Activated gamma-delta T cell treated with Interleukin-2 at 50 U/mL for 16 hours (primary cell): ENCODE measurements around the gene MYO19.
"Not testable (repeated sequence)": the region's sequence is repeated elsewhere in the genome, so short reads cannot be mapped to it uniquely, and the experiment has no call there.

Experiments used
- DNase-seq: peaks from one replicate; pipeline ENCODE4 v3.0.0-alpha.2; 2020

The MYO19 gene

DNA sequence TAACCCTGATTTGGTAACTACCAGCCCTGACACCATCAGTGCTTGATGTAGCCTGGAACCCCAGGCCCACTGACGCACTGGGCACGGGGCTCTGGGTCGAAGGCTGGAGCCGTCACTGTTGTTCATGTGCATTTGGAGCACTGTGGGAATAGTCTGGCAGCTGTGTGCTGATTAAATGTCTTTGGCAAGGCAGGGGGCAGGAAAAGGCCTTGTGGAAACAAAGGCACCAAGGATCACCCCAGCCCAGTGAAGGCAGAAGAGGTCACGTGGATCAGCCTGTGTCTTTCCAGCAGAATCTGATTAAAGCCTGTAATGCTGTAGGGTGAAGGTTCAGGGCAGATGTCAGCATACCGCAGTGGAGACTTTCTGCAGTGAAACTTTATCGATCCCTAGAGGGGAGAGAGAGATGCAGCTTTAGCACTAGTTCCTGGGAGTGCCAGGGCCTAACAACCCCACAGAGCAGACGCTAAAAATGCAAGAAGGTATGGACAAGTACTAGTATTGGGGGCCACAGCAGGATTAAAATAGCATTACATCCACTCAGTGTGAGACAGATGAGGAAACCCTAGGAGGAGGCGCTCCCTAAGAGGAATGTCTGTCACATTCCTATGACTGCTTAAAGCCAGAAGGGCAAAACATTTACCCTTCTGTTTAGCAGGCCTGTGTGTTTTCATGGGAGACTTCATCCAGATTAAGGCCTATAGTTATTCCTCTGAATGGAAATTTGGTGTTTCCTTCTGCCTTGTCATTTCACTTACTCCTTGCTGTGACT is 38.5 kb downstream of the MYO19 start:
- DNase-seq: no peak

DNA sequence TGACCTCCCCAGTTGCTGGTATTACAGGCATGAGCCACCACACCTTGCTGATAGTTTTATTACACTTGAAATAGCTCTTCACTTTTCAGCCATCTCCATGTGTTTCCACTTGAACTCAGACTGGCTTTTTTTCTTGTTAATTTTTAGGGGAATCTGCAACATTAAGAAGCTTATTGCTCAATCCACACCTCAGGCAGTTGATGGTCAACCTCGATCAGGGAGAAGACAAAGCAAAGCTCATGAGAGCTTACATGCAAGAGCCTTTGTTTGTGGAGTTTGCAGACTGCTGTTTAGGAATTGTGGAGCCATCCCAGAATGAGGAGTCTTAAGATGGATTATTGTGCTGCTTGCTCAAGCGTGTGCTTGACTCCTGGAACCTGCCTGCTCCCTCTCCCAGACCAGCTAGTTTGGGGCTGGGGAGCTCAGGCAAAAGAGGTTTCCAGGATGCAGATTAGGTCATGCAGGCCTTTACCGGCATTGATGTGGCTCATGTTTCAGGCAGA is 39.5 kb downstream of the MYO19 start:
- DNase-seq: no peak

DNA sequence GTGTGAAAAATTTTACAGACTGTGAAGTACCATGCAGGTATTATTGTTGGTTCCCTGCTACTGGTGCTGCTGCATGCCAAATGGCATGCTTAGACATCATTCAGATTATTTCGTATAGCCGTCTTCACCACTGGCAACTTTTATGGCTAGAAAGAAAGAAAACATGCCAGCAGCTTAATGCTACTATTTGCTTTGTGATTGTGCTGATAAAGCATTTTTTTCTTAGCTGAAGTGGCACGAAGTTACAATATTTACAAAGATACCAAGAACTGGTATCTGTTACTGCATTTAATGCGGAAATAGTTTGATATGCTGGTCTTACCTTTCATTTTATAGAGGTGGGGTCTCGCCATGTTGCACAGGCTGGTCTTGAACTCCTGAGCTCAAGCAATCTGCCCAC is 40.0 kb downstream of the MYO19 start:
- no peak for DNase-seq

DNA sequence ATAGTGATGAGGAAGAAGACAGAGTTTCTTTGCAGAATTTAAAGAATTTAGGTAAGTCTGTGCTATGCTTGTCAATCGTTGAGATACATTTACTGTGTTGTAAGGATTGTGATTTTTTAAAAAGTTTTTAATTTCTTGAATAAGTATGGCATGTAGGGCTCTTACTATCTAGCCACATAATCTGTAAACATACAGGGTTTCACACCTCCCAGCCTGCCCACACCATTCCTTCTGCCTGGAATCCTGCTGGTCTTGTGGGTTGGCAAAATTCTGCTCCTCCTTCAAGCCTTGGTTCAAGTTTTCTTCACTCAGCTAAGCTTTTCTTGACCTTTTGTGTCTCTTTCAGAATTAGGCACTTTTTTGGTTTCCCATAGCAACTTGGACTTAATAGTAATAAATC is 40.7 kb downstream of the MYO19 start:
- no peak for DNase-seq

DNA sequence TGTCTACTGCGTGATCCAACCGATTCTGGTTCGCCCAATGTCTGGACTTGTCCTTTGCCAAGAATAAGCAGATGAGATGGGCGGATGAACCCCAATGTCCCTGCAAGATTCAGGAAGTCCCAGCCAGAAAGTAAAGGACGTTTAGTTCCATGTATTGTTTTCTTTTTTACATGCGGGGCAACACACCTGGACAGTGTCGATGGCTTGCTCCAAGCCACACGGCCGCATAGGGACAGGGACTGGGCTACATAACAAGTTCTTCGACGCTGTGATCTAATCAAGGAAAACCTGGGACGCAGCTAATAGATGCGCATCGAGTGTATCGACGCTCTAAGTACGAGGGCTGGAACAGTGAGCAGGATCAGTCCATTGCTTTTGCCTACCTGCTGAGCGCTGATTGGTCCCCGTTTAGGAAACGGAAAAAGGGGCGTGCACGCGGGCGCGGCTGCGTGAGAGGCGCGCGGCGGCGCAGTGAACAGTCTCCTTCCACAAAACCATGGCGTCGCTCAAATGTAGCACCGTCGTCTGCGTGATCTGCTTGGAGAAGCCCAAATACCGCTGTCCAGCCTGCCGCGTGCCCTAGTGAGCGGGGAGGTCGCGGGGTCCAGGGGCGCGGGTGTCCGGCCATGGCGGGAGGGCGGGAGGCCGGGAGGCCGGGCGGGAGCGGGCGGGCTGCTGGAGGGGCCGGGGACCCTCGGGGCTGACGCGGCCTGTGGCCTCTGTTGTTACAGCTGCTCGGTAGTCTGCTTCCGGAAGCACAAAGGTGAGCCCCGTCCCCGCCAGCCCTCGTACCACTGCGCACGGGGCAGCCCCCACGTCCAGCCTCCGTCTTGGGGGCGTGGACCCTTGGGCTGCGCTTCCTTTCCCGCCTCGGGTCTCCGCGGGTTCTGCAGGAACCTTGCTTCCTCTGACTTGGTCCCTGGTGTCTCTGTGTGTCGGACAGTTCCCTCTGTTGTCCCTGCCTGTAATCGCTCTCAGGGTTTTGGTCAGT is 48.2 kb downstream of the MYO19 start, which contains the start of gene ZNHIT3:
ZNHIT3 (plus strand) TSS at position 478 of the 991 bp plus-strand sequence; CDS start at position 497, 19 bp downstream.
- DNase-seq: peak; percentile 88

DNA sequence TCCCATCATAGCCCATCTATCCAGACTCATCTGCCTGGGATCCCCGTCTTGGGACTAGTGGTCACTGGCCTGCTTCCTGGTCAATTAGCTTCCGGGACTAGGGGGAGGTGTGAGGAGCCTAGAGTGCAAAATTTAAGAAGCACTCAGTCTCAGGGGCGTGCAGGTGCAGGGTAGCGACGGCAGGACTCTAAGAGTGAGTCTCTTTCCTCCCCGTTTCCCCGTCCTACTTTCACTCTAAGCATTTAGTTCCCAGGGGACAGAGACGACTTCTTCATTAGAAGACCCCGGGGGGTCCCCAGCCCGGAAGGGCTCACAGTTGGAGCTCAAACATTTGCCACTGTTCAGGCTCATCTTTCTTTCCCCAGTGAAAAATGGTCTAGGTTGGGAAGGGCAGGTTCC is 48.9 kb downstream of the MYO19 start:
- DNase-seq: no peak

DNA sequence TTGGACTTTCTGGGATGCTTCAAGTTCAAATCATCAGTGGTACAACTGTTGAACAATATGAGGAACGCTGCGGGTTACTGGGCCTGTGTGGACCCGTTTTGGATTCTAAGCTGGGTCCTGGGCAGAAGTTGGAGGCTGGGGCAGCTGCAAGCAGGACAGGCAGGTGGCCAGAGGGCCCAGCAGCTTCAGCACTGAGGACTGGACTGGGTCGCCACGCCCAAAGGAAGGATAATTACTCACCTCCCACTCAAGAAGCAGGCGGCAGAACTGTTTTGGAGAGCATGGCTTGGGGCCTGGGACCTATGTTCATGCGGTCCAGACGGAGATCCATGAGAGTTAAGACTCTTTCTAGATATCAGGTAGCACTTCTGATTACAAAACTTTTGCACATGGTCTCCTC is 49.6 kb downstream of the MYO19 start:
- no peak for DNase-seq

DNA sequence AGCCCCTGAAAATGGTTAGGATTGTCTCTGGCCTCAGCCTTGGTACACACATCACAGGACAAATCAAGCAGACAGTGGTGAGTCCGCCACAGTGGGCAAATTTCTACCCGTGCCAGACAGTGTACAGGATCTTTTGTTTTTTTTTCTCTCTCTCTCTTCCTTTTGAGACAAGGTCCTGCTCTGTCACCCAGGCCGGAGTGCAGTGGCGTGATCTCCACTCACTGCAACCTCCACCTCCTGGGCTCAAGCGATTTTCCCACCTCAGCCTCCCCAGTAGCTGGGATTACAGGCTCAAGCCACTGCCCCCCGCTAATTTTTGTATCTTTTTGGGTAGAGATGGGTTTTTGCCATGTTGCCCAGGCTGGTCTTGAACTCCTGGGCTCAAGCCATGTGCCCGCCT is 50.6 kb downstream of the MYO19 start:
- DNase-seq: not testable (repeated sequence)

DNA sequence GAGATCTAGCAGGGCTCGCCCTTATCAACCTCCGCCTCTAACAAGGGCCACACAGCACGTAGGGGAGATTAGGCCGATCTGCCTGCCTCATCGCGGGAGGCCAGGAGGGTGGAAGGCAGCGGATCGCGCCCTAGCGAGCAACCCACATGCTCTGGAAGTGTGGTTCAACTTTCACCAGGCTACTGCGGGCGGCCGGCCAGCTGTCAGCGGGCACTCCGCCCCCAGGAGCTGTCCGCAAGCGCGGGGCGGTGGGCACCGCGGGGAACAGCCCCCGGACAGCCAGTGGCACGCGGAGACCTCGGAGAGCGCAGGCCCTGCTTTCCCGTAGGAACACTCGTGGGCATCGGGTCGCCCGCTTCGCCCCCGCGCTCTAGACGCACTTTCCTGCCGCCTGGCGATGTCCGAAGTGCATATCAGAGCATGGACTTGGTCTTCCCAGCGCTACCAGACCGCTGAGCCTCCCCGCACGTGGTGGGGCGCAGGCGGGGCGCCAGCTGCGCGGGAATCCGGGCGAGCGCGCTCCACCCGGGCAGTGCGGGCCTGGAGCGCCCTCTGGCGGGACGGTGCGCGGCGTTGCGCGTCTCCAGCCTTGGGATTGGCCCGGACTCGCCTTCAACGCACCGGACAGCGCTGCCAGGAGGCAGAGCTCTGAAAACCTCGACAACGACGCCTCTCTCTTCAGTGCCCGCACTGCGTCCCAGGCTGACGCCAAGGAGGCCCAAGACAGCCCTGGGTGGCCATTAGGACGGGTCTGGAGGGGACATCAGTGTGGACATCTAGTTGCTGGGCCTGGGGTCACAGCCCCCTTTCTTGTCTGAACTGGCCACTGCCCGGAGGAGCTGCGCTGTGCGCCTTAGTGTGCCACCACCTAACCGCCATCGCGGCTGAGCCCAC is 51.8 kb downstream of the MYO19 start:
- DNase-seq: peak; percentile 72

DNA sequence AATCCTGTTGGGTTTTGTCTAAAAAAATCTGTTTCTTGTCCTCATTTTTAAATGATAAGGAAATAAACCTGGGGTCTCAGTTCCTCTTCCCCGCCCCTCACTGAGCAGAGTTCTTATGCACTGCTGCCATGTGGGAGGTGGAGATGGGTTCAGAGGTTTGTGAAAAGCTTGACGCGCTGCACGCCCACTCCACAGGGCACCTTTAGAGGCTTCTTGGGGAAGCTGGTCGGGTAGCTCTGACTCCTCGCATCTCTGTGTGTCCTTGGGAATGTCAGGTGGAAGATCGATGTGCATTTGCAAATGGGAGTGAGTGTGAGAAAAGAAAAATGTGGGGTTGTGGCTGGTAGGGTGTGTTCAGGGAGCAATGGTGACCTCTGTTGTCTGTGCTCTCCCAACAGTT is 52.8 kb downstream of the MYO19 start:
- no peak for DNase-seq

DNA sequence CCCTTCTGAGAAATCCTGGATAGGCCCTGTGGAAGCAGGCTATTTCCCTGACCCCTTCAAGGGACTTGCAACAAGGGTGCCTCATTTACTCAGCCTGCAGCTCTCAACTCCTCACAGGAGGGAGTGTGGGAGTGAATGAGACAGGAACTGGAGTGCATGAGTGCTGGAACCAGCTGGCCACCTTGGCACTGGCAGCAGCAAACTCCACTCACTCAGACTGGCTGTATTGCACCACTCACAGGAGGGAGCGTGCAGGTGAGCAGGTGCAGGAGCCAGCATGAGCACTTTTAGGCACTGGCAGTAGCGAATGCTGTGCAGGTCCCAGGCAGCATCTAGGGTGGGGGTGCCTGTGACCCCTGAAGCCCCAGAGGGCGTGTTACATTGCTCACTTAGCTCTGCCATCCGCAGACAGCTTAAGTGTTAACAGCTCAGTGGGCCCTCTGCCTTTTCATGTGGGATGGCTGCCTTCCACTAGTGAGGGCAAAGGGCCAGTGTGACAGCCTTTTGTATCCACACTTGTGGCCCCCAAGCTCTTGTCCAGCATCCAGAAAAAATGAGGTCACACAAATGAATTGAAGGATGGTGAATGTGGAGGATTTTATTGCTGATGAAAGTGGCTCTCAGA is 59.2 kb downstream of the MYO19 start:
- no peak for DNase-seq

DNA sequence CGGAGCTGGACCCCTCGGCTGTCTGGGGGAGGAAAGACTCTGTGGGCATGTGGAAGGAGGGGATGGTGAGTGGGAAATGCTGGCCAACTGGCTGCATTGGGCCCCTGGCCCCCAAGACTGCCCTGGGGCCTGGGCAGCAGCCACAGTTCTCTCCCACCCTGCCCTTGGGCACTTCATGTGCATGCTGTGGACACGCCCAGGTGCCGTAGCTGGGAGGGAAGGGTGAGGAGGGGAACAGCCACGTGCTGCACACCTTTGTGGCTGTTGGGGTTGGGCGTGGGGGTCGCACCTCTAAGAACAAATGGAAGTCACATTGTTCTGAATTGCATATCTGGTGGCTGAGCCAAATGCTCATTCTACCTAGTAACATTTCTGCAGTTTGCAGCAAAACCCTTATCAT is 60.1 kb downstream of the MYO19 start:
- DNase-seq: no peak

DNA sequence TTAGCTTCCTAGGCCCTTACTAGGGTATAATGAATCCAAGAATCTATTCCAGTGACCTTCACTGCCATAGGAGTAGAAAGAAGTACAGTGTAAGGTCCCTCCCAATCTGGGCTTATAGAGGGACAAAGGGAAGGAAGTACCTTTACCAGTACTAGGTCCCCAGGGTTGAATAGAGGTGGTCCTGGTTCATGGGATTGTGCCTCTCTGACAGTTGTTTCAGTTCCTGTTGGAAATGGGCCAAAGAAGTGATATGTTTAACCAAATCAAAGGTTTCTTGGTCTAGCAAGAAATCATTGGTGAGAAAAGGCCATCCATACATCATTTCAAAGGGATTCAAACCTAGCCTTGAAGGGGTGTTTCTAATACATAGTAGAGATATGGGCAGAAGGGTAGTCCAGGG is 64.2 kb downstream of the MYO19 start:
- no peak for DNase-seq

DNA sequence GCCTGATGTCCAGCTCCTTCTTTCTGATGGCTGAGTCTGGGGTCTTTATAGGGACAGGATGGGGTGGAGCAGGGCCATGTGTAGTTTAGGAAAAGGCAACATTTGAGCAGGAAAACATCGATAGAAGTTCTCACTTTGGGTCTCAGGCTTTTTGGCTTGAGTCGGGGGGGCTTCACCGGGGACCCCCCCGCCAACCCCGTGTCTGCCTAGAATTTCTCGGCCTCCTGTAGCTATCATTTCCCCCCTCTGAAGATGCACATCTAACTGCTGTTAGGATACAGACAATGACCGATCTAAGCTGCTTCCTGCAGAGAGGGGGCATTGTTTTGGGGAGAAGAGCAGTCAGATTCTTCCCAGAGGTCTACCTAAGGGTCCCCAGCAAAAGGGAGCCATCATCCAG is 64.9 kb downstream of the MYO19 start:
- no peak for DNase-seq

DNA sequence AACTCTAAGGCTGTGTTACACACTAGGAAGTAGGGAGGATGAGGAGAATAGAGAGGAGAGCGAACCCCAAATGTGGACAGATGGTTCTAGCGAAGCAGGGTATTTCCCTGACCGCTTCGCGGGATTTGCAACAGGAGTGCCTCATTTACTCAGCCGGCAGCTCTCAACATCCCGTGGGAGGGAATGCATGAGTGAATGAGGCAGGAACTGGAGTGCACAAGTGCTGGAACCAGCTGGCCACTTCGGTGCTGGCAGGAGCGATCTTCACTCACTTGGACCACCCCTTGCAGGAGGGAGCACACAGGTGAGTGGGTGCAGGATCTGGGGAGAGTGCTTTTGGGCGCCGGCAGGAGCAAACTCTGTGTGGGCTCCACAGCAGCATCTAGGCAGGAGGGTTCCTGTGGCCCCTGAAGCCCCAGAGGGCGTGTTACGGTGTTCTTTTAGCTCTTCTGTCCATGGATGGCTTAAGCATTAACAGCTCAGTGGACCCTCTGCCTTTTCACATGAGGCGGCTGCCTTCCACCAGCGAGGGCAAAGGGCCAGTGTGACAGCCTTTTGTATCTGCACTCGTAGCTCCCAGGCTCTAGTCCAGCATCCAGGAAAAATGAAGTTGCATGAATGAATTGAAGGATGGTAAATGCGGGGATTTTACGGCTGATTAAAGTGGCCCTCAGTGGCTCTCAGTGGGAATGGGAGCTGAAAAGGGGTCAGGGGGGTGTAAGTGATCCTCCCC is 65.6 kb downstream of the MYO19 start:
- no peak for DNase-seq

DNA sequence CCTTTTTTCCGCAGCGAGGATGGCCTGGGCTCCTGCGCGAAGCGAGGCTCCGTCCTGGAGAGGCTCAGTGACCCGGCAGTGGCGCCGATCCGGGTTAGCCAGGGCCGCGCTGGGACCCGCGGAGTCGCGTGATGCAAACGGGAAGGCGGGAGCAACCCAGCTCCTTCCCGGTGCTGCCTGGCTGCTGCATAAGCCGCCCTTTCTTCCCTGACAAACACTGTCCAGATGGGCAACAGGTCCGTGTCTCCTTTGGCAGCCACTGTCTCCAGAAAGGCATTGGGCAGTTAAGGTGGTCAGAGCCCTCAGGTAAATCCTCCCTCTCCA is 69.9 kb downstream of the MYO19 start:
- DNase-seq: no peak

DNA sequence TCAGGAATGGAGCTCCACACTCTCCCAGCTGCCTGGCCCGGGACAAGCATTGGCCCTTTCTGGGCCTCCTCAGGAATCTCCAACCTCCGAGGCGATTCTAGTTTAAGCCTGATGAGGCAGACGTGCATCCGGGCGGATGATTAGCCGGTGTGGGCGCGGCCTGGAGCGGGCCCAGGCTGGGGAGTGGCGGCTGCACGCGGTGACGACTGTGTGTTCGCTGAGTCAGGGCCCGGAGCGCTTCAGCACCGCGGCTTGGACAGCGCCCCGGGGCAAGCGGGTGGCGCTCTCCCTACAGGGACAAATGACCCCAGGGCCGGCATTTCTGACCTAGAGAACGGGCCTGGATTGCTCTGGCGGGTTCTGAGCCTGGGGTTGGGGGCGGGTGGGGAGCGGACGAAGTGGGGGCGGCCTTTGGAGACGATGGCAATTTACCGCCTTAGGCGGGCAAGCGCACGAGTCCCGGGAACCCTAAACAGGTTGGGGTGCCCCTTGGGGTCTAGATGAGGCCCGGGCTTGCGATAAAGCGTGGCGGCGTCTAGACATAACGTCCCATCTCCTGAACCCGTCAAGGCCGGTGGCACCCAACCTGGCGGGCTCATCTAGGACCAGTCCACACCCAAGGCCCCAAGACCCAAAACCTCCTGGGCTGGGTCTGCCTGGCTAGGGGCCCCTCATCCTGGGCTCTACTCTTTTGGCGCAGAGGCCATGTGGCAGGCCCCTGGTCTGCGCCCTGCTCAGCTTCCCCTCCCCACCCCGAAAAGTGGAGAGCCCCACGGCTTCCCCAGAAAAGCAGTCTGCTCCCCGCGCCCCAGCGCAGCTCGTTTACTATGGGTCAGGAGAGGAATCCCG is 70.5 kb downstream of the MYO19 start:
- DNase-seq: peak; percentile 18

DNA sequence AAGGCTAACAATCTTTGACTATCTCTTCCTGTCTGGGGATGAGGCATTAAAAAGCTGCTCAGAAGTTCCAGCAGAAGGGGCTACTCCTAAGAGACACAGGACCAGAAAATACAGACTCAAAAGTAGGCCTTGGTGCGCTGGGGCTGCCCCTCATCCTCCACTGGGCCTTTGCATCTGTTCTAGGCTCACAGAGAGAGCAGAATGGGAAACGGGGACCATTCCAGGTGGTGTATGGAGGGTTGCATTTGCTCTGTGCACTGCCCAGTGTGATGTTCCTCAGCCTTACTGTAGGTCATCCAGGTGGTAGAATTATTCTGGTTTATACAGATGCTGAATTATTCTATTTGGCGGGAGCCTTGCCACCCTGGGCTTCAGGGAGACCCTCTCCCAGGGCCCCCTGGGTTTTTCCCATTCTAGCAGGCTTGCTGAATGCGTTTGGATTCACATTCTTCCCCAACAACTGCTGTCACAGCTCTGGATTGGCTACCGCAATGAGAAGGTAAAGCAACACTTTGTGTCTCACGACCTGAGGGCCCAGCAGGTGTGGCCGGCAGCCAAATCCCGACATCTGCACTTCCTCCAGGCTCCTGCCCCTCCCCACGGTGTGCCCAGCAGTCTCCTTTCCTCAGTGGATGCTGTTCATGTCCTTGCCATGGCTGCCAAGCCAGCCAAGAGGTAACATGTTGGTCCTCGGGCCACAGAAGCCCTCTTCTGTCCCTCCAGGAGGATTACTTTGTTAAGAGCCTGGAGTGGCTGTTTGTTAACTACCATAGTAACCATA is 73.1 kb downstream of the MYO19 start:
- DNase-seq: no peak

DNA sequence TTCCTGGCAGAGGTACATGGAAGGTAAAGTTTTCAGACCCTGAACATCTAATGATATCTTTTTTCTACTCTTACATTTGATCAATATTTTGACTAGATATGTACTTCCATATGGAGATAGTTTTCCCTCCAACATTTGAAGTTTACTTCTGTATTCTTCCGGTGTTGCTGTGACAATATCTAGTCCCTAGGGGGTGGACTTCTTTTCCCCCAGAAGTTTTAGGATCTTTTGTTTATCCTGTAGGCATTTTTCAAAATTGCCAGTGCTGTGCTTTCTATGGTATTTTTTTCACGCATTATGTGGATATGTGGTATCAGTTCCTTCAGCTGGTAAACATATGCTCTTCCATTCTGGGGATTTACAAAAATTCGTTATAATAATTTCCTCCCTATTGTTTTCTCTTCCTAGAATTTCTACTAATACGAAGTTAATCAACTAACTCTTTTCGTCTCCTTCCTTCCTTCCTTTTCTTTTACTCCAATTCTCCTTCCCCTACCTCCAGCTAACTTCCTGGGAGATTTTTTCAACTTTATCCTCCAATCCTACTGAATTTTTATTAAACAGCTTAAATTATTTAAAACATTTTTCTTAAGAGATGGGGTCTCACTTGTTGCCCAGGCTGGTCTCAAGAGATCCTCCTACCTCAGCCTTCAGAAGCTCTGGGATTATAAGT is 74.3 kb downstream of the MYO19 start:
- no peak for DNase-seq
